ENCODE measurements around the gene GSG1L.

- TF ChIP-seq POLR2A (IDR thresholded peaks at IDR 0.05; ENCODE audit: low read length) (no peak), GATA1 (IDR thresholded peaks at IDR 0.05; ENCODE audit: low read depth, low read length) (no peak)
Measured at GRCh38 chr16:27879601-27880247, 183.8 kb downstream of the GSG1L start.

Data from erythroblast (primary cell).